GM13977 (cell line): ENCODE results near the gene CDC42BPG.

Experiments
- DNase-seq: peaks from one replicate; pipeline ENCODE4 v3.0.0; 2012; ENCODE audit warnings: low spot score
- CTCF ChIP-seq: IDR thresholded peaks from 2 replicates; pipeline ENCODE4 v1.5.1; 2012; ENCODE audit warnings: mild to moderate bottlenecking, control low read depth; ENCODE audit not compliant: insufficient read depth; ENCODE audit errors: extremely low read depth, missing control alignments
- in situ Hi-C: fragments of 300-500 bp; cut with MboI; formaldehyde crosslinking; loops from one replicate; pipeline ENCODE4 v1.12.0; 2022; ENCODE audit warnings: low sequenced_read_pairs, low pct_unique_long_range_greater_than_20kb, mixed read lengths, inconsistent platforms; ENCODE audit not compliant: unreplicated experiment

The CDC42BPG gene

DNA sequence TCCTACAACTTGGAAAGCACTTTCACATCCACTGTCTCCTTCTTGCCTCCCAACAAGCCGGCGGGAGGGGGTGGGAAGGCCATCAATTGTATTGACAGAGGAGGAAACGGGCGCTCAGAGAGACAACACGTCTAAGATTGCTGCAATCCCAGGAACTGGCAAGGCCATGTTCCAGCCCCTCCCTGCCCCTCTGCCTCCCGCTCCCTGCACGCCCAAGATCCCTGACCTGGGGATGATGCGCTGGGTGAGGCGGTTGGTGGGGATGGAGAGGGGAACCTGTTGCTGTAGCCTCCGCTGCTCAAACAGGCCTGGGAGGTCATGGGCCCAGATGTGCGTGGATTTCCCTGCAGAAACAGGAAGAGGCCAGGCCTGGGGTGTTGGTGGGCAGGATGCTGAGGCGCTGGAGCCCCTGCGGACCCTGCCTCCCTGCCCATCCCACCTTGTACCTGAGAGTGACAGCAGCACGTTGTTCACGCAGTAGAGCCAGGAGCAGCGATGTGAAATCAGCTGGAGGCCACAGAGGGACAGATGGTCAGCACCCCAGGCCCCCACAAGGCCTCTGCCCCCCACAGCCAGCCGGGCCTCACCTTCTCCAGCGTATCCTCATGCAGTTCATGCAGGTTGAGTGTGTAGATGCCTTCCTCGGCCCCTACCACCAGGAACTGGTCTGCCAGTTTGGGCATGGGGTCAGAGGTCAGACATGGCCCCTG is 48.3 kb downstream of the CDC42BPG start:
- in situ Hi-C loops = no loop called here
- no peak for DNase-seq
- TF ChIP-seq CTCF = no peak

- TF ChIP-seq CTCF = no peak
- no peak for DNase-seq
- in situ Hi-C loops = no loop called here
Measured at GRCh38 chr11:64794526-64794925, 49.9 kb downstream of the CDC42BPG start.

- in situ Hi-C loops = no loop called here
- no peak for DNase-seq
- no peak for TF ChIP-seq CTCF
Measured at GRCh38 chr11:64793271-64794160, 50.9 kb downstream of the CDC42BPG start.

DNA sequence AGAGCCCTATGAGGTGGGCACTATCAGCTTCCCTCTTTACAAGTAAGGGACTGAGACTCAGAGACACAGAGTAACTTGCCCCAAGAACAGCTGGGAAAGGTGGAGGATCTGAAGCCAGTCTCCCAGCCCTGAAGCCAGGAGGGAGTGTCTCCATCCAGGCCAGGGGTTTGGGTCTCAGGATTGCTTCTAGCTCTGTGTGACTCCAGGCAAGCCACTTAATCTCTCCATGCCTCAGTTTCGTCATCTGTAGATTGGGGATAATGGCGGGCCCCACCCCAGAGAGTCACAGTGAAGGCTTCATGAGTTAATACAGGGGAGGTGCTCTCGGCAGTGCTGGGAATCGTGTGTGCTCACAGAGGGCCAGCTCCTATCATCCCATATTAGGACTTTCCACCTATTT is 52.0 kb downstream of the CDC42BPG start:
- DNase-seq = no peak
- no peak for TF ChIP-seq CTCF
- in situ Hi-C loops = no loop called here

DNA sequence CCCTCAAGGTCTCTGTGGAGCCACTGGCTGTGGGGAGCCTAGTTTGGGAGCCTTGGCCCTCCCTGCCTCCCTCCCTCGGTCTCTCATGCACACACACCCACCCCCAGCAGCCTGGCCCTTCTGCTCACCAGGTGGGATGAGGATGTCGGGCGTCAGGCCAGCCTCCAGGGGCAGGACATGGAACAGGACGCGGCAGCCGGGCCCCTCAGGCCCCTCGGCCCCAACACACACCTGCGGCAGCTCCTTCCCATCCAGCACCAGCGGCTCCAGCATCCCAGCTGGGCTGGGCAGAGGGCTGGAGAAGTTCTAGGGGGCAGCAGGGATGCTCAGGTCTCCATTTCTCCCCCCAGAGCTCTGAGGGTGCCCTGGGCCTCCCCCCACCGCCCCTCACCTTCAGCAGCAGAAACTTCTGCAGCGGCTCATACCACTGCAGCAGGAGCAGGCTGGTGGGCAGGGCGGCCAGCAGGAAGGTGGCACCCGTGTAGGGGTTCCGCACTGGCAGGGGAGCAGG is 52.6 kb downstream of the CDC42BPG start:
- no peak for TF ChIP-seq CTCF
- no peak for DNase-seq
- in situ Hi-C loops = no loop called here

GRCh38 chr11:64790205-64791095 is 54.0 kb downstream of the CDC42BPG start:
- in situ Hi-C loops = no loop called here
- TF ChIP-seq CTCF = no peak
- DNase-seq = no peak
